Measurements from ENCODE around the gene C2CD4C.
"Not testable (repeated sequence)": the region's sequence is repeated elsewhere in the genome, so short reads cannot be mapped to it uniquely, and the experiment has no call there.

C2CD4C gene

DNA sequence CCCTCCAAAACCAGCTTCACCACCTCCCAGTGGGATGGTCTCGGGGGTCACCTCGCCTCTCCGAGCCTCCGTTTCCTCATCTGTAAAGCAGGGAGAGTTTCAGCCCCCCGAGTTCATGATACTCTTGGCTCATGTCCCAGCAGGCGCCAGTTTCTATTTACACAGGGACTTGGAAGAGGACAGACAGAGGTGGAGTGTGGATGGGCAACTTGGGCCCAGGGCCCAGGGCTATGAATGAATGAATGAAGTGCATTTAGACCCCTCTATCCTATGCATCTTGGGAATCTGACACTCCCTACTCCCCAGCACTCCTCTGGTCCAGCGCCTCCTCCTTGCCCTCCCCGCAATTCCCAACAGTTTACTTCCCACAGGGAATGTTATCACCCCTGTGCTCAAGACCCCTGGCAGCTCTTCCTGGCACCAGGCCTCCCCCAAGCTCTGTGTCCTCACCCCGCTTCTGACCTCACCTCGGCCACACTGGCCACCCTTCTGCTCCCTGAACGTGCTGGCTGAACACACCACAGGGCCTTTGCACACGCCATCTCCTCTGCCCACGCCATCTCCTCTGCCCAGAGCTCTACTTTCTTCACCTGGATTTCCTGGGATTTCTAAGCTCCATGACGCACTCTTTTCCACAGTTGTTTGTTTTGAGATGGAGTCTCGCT is 4.9 kb upstream of the C2CD4C start:
- DNase-seq (ENCODE audit: low read depth) = no peak

DNA sequence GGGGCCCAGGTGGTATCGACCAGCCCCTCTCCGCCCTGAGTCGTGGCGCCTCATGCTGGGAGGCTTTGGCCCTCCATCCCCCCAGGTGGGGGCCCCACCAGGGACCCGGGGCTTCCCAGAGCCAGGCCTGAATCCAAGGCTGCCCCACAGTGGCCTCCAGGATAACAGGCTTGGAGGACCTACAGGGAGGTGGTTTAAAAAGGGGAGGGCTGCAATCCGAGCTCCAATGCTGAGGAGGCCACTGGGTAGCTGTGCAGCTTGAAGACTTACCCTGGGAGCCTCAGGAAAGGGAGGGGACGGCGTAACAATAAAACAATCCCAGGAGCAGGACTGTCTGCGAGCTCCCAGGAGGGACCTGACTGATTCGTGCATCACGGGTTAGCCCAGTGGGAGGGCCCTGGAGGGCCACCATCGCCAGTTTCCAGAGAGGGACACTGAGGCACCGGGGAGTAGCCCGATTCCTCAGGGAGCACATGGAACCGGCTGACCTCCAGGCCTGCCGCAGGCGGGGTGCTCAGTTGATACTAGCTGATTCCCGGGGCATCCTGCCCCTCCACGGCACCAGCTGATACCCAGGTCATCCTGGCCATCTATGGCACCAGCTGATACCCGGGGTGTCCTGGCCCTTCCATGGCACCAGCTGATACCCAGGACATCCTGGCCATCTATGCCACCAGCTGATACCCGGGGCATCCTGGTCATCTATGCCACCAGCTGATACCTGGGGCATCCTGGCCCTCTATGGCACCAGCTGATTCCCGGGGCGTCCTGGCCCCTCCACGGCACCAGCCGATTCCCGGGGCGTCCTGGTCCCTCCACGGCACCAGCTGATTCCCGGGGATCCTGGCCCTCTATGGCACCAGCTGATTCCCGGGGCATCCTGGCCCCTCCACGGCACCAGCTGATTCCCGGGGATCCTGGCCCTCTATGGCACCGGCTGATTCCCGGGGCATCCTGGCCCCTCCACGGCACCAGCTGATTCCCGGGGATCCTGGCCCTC is 3.7 kb upstream of the C2CD4C start:
- DNase-seq (ENCODE audit: low read depth) = no peak

DNA sequence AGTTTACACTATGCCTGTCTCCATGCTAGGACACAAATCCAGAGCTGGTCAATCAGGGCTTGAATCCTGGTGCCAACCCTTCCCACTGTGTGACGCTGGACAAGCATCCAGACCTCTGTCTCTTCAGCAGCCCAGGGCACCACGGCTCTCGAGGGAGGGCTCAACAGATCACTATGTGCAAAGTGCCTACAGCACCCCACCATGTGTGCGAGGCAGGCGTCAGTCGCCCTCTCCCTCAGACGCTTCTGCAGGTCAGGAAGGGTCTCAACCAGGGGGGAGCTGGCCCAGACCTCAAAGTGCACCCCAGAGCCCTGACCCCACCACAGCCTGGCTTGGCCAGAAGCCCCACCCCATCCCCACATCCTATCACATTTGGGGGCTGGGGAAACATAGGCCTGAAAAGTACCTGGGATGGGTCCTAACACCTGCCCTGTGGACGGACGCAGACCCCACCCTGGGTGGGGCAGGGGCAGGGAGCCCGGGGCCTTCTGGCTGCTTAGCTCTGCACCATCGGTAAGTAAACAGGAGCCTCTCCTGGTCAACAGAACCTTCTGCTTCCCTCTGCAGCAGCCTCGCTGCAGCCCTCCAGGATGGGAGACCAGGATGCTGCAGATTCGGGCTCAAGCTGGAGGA is 2.9 kb upstream of the C2CD4C start:
- no peak for DNase-seq (ENCODE audit: low read depth)

DNA sequence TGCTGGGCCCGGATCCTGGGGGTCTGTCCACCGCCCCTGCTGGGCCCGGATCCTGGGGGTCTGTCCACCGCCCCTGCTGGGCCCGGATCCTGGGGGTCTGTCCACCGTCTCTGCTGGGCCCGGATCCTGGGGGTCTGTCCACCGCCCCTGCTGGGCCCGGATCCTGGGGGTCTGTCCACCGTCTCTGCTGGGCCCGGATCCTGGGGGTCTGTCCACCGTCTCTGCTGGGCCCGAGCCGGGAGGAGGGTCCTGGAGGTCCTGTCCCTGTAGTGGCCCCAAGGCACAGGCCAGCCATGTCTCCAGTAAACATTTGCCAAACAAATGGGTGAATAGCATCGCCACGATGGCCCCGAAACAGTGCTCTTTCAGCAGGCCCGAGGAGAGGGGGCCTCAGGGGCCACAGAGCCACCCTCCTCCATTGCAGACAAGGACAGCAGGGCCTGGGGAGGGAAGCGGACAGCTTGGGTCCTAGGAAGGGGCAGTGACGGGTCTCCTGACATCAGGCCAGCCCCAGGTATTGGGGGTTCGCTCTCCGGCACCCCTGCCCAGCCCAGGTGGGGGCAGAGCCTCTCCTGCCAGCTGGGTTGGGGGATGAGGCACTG is 2.3 kb upstream of the C2CD4C start:
- DNase-seq (ENCODE audit: low read depth) = not testable (repeated sequence)

DNA sequence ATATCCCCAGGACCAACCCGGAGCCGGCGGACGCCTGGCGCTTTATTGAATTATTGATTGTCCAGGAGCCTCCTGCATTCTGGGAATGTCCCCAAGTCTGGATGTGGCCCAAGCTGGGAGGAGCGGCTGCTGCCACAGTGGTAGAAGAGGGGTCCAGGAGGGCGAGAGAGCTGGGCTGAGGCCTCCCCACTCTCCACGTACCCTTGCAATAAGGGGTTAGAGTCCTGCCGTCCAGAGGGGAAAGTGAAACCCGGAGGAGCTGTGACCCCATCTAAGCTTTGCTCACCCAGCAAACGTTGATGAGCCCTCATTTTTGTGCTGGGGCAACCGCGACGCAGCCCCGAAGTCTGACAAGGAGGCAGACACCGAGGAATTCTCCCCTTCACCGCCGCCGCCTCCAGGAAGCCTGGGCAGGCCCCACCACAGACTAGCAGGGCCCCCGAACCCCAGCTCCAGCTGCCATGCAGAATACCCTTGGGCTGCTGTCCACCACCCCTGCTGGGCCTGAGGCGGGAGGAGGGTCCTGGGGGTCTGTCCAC is 1.4 kb upstream of the C2CD4C start:
- no peak for DNase-seq (ENCODE audit: low read depth)

DNA sequence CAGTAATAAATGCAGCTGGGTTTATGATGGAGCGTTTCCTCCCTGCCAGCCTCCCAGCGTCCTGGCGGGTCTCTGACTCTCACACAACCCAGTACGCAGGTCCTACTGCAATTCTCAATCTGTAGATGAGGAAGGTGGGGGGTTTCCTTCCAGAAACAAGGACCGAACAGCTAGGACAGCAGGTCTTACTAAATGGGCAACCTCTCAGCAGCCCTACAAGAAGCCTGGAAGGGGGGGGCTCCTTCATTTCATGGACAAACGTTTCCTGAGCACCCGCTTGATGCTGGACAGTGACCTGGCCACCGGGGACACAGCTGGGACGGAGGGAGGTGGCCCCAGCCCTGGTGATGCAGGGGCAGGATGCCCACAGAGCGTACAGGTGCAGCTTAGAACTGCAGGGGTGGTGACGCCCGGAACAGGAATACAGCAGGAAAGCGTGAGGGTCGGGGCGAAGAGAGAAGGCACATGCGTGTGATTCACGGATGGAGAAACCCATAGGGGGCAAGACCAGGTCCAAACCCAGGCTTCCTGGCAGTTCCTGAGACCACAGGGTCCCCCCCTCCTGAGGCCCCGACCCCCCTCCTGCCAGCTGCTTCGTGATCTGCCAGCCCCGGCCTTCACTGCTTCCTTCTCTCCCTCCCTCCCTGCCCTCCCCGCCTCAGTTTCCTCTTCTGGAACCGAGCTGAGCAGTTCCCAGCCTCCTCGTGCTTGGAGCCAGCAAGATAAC is 732 bp upstream of the C2CD4C start:
- no peak for DNase-seq (ENCODE audit: low read depth)

DNA sequence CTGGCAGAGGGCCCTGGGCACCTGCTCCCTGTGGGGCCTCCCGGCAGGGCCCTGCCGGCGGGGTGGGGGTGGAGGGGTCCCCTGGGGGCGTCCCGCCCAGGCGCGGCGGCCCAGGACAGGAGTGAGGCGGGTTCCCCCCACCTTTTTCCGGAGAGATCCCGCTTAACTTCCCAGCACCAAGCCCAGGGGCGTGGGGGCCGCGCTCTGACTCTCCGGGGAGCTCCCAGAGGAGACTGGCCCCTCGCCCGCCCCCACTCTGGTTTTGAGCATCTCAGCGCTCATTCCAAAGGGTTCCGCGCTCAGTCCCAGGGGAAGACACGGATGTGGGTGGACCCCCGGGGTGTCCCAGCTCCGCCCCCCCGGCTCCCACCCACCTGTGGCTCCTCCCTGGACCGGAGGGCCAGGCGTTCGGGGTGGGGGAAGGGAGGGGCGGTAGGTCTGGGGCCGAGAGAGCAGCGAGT is 476 bp downstream of the C2CD4C start:
- DNase-seq (ENCODE audit: low read depth) = no peak

DNA sequence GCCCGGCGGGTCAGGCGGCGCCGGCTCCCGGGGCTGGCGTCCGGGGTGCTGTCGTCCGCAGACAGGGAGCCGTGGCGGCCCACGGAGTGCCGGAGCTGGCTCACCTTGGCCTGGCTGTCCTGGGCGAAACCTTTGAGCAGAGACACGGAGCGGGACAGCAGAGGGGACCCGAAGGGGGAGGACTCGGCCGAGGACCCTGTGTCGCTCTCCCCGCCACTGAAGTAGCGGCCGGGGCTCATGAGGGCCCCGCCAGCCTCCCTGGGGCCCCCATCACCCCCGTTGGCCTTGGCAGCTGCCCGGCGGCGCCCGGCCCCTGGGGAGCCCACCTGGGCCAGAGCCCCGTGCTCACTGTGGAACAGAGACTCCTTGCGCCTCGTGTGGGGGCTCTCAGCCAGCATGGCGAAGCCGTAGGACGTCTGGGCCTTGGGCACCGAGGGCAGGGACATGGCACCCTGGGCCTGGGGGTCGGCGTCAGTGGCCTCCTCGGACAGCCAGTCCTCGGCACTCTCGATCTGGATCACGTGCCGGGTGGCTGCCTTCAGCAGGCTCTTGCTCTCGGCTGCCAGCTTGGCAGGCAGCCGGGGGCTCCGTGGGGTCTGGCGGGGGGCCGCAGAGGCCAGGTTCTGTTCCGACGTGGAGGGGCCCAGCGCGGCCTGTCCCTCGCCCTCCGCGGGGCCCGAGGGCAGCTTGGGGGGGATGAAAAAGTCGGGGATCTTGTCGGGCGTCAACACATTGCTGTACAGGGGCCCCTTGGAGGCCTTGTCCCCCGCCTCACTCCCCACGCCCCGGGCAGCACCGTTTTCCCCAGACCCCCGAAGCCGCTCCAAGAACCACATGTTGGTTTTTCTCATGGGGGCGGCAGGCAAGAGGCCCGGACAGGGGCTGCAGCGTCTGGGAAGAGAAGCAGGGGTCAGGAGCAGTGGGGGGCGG is 1.2 kb downstream of the C2CD4C start:
- no peak for DNase-seq (ENCODE audit: low read depth)

DNA sequence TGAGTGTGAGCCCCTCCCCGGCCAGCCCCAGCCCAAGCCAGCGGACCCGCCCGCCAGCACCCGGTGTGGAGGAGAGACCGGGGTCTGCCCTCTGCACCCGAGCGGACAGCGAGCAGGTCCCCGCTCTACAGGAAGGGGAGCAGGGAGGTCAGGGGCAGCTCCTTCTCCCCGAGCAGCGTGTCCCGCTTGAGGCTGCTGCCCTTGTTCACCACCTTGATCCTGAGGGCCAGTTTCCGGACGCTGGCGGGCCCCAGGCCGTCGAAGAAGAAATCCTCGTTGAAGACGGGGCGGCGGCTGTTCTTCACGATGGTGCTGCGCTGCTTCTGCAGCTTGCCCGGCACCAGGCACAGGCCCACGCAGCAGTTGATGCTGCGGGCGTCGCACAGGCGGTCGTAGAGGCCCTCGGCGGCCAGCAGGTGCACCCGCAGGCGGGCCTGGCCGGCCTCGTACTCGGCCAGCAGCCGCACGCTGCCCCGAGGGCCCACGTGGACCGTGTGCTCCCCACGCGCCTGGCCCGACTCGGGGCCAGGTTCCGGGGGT is 1.9 kb downstream of the C2CD4C start:
- DNase-seq (ENCODE audit: low read depth) = no peak

DNA sequence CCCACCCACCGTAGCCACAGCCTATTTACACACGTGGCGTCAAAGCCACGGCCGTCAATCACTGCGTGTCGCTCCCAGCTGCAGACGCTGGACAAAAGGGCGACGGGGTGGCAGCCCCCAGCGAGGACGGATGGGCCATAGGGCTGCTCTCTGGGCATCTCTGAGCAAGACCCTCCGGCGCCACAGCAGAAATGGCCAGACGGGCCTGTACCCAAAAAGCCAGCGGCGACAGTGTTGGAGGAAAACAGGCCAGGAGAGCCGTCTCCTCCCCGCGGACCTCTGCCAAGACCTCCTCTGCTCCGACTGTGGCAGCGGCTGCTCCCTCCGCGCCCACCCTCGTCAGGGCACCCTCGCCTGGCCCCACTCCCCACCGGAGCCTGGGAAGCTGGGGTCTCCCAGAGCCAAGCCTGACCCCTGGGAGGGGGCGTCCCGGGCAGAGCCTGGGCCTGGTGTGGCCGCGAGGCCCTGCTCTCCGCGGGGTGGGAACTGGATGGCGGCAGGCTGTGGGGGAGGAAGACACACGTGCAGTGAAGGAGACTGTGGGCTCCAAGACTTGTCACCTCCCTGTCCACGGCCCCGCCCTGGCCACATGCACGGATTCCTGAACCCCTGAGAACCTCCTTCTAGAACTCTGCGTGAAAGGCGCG is 2.7 kb downstream of the C2CD4C start:
- DNase-seq (ENCODE audit: low read depth) = no peak

DNA sequence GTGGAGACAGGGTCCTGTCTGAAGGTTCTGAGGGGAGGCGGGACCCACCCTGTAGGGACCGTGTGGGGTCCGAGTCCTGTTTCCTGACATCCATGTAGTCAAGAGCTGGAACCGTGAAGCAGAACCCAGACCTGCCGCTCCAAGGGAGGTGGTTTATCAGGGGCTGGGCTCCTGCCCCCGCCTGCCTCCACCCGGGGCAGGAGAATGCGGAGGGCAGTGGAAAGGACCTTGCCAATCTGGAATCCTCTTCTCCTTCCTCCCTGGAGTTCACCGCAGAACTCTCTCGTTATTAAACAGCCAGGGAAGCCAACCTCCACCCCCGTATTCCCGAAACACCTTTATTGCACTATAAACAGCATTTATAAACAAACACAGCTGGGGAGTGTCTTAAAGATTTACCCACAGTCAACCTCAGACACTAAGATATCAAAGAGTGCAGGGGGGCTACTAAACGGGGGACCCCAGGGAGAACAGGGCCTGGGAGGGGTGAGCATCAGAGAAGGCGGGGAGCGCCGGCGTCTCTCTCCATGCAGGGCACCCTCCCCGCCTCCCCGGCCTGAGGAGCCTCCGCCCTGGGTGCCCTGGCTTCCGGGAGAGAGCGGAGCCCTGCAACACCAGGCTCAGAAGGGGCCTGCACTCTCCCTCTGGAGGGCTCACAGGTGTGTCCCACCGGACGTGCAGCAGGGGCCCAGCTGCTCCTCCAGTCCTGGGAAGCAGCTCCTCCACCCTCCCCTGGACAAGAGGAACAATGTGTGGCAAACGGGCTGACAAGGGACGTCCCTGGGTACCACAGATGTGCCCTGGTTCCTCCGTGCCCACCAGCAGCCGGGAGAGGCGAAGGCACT is 3.6 kb downstream of the C2CD4C start:
- DNase-seq (ENCODE audit: low read depth) = no peak

DNA sequence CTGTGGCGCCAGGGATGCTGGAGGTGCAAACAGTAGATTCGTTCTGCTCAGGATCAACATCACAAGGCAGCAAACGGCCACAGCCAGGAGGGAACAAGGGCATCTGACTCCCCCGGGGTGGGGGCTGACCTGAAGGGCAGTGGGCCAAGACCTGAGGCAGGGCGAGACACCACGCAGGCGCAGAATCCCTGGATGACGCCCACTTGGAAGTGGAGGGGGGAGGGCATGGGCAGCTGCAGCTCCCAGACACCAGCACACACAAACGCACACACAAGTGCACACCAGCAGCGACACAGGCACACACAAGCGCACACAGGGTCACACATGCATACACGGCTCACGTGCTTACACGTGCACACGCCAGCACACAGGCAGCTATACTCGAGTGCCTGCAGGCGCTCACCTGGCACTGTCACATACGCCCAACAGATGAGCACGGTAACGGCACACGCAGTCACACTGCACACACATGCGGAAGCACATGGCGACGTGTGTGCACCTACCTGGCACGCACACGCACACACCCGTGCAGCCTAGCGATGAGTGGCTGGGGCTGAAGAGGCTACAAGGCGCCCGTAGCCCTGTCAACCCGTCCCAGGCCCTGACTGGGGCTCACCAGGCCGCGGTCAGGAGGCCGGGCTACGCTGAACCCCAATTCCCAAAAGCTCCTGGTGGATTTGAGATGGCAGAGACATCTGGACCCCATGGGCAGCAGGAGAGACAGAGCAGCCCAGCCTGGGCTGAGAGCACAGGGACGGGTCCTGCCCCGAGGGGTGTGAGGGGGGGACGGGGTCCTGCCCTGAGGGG is 5.5 kb downstream of the C2CD4C start:
- no peak for DNase-seq (ENCODE audit: low read depth)

DNA sequence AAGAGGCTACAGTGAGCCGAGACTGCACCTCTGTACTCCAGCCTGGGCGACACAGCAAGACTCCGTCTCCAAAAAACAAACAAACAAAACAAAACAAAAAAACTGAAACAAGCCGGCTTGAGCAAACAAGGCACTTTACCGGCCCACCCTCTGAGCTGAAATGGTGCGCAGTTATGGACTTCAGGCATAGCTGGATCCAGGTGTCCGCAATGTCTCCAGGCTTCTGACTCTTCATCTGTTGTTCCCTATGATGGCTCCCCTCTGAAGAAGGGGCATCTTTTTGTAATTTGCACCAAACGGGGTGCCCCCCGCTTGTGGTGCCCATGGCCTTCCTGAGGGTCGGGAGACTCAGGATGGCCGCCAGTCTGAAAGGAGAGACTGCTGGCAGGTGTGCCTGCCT is 6.2 kb downstream of the C2CD4C start:
- DNase-seq (ENCODE audit: low read depth) = no peak

DNA sequence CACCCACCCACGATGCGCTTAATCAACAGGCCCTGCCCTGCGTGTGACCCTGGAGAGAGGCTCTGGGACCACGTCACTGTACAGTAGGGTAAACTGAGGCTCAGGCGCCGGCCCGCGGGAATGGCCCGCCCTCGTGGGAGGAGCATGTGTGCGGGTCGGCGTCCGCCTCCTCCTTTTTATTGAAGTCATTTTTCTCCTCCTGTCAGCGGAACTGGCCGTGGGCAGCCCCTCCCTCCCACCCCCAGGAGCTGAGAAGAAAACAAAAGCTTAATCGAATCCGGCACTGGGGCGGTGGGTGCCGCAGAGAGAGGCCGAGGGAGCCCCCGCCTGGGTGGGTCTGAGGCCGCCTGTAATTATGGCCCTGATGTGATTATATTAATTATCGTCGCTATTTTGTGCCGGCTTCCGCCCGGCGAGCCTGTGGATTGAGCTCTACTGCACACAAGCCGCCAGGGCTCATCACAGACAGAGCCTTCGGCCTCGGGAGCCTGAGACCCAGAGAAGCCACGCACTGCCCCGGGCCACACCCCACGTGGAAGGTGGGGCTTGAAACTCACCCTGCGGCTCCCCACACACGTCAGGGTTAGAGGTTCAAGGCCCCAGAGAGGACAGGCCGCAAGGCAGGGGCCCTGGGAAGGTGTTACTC is 7.0 kb downstream of the C2CD4C start:
- DNase-seq (ENCODE audit: low read depth) = no peak

DNA sequence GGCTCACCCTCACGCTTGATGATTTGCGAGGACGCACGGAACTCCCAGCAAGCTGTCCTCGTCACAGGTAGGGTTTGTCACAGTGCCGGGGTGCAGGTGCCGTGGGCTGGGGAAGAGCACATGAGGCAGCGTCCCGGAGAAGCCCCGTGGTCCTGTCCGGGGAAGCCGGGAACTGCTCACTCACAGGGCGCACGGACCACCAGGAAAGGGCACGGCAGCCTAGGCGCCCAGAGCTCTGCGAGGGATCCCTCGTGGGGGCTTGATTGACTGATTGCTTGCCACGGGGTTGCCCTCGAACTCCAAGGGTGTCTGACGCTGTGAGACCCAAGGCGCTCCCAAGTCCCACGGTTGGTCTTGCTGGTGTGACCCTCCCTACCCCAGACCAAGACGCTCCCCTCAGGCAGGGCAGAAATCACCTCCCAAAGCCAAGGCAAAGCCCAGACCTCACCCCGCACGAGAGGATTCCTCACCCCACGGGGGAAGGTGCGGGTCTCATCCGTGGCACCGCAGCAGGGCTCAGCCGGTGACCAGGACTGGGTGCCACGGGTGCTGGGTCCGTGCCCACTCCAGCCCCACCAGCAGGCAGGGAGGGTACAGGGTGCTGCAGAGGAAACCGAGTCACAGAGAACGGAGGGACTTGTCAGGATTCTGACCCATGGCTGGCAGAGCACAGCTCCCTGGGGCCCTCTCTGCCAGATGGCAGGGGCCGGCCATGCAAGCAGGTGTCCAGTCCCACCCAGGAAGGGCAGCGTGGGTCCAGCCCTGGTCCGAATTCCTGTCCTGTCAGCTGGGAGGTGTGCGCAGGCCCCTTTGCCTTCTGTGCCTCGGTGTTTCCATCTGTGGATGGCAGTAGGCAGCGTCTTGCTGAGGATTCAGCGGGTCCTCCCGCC is 7.7 kb downstream of the C2CD4C start:
- no peak for DNase-seq (ENCODE audit: low read depth)

DNA sequence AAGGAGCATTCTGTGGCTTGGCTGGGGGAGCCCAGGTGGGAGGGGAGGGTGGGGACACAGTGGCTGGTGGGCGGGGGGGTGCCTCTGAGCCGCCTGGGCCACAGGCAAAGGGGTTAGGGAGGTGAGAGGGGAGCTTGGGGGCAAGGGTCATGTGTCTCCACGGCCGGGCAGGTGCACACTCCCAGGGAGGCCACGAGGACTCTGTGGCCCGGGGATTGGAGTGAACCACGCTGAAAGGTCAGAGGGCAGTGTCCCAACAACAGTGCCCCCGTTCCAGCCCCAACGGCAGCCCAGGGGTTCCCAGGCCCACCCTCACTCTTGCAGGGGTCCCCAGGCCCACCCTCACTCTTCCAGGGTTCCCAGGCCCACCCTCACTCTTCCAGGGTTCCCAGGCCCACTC is 9.6 kb downstream of the C2CD4C start:
- DNase-seq (ENCODE audit: low read depth) = no peak

Measured in HS-27A (cell line).